SK-N-SH (cell line): ENCODE data around the gene PRICKLE3.

ENCODE experiments used
- CHD2 ChIP-seq: fragments of 150-350 bp; IDR thresholded peaks from 2 replicates; pipeline ENCODE4 v1.6.1; 2018; ENCODE audit warnings: low read length; ENCODE audit not compliant: partially characterized antibody
- ELF1 ChIP-seq: IDR thresholded peaks from 2 replicates; pipeline ENCODE4 v1.4.0; 2012
- EP300 ChIP-seq, 2 experiments: IDR thresholded peaks; 2 replicates each; pipeline versions ENCODE4 v1.4.0 to v1.6.1; 2012; ENCODE audit warnings: borderline replicate concordance in 1 of 2, low read depth in 1 of 2, low read length in 1 of 2
- EZH2phosphoT487 ChIP-seq: fragments of 200-600 bp; sonication (generic); IDR thresholded peaks from 2 replicates; pipeline ENCODE4 v1.6.1; 2017; ENCODE audit warnings: low read depth, mixed run types, mild to moderate bottlenecking, antibody characterized with exemption, moderate library complexity, borderline replicate concordance
- FOXM1 ChIP-seq: IDR thresholded peaks from 2 replicates; pipeline ENCODE4 v1.4.0; 2012; ENCODE audit warnings: low read depth, mild to moderate bottlenecking
- GABPA ChIP-seq: IDR thresholded peaks from 2 replicates; pipeline ENCODE4 v1.4.0; 2012; ENCODE audit warnings: low read depth, mild to moderate bottlenecking
- NFIC ChIP-seq: IDR thresholded peaks from 2 replicates; pipeline ENCODE4 v1.4.0; 2012; ENCODE audit warnings: borderline replicate concordance
- RXRA ChIP-seq: IDR thresholded peaks from 2 replicates; pipeline ENCODE4 v1.4.0; 2012; ENCODE audit warnings: low read depth, mild to moderate bottlenecking, borderline replicate concordance
- SIN3A ChIP-seq: IDR thresholded peaks from 2 replicates; pipeline ENCODE4 v1.6.1; 2012; ENCODE audit warnings: low read depth, mild to moderate bottlenecking, low read length, moderate library complexity, borderline replicate concordance
- TF ChIP-seq, protein P1 (sequence below): fragments of 200-600 bp; sonication (generic); IDR thresholded peaks from 2 replicates; pipeline ENCODE4 v1.6.1; 2017; ENCODE audit warnings: antibody characterized with exemption, mild to moderate bottlenecking, moderate library complexity
- TF ChIP-seq, protein P2 (sequence below): IDR thresholded peaks from 2 replicates; pipeline ENCODE4; 2012
- TF ChIP-seq, protein P3 (sequence below): IDR thresholded peaks from 2 replicates; pipeline ENCODE4 v1.4.0; 2012; ENCODE audit warnings: low read depth
- TF ChIP-seq, protein P4 (sequence below): fragments of 150-350 bp; IDR thresholded peaks from 2 replicates; pipeline ENCODE4 v1.6.1; 2017; ENCODE audit warnings: antibody characterized with exemption, low read length, low read depth, borderline replicate concordance
- TF ChIP-seq, protein P5 (sequence below): IDR thresholded peaks from 2 replicates; pipeline ENCODE4 v1.4.0; 2012; ENCODE audit warnings: low read depth, borderline replicate concordance

DNA sequence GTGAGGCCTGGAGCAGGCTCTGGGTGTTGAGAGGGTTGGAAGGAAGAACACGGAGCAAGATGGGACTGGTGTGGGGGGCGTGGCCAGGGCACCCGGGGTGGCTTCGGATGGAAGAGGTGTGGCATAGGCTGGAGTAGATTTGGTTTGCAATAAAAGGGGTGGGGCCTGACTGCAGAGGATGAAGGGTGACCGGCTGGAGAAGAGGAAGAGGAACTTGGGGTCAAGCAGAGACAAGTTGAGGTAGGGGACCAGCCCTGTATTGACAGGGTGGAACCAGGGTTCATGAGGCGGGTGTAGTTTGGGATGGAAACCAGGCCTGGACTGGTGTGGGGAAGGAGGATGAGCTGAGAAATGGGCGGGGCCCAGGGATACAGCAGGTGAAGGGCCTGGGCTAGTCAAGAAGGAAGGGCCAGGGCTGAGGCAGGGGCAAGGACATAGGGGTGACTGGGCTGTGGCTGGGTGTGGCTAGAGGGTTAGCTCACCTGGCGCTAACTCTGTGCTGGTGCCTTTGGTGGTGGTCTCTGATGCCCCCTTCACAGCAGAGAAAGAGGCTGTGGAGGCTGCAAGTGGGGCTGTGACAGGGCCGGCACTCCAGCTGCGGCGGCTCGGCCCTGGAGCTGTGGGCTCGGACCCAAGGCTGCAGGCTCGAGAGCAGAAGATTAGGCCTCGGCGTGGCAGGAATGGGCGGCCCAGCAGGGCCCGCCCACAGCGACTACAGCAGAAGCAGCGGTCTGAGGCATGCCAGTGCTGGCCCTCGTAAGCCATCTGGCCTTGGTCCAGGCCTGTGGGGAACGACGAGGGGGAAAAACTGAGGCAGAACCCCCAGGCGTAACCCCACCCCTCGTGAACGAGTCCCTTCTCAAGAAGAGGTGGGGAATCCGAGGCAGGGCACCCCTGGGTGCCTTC is 9.5 kb downstream of the PRICKLE3 start:
- TF ChIP-seq EZH2phosphoT487 (no peak), FOXM1 (no peak), SIN3A (no peak), ELF1 (no peak), EP300 (IDR thresholded peaks at IDR 0.05; ENCODE audit: borderline replicate concordance in 1 of 2, low read depth in 1 of 2, low read length in 1 of 2) (no peak), NFIC (no peak), CHD2 (no peak), GABPA (no peak), RXRA (no peak)
- TF ChIP-seq, protein P1, sequence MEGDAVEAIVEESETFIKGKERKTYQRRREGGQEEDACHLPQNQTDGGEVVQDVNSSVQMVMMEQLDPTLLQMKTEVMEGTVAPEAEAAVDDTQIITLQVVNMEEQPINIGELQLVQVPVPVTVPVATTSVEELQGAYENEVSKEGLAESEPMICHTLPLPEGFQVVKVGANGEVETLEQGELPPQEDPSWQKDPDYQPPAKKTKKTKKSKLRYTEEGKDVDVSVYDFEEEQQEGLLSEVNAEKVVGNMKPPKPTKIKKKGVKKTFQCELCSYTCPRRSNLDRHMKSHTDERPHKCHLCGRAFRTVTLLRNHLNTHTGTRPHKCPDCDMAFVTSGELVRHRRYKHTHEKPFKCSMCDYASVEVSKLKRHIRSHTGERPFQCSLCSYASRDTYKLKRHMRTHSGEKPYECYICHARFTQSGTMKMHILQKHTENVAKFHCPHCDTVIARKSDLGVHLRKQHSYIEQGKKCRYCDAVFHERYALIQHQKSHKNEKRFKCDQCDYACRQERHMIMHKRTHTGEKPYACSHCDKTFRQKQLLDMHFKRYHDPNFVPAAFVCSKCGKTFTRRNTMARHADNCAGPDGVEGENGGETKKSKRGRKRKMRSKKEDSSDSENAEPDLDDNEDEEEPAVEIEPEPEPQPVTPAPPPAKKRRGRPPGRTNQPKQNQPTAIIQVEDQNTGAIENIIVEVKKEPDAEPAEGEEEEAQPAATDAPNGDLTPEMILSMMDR, result no peak
- TF ChIP-seq, protein P2, sequence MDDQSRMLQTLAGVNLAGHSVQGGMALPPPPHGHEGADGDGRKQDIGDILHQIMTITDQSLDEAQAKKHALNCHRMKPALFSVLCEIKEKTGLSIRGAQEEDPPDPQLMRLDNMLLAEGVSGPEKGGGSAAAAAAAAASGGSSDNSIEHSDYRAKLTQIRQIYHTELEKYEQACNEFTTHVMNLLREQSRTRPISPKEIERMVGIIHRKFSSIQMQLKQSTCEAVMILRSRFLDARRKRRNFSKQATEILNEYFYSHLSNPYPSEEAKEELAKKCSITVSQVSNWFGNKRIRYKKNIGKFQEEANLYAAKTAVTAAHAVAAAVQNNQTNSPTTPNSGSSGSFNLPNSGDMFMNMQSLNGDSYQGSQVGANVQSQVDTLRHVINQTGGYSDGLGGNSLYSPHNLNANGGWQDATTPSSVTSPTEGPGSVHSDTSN, result no peak
- TF ChIP-seq, protein P3, sequence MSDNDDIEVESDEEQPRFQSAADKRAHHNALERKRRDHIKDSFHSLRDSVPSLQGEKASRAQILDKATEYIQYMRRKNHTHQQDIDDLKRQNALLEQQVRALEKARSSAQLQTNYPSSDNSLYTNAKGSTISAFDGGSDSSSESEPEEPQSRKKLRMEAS, result no peak
- TF ChIP-seq, protein P4, sequence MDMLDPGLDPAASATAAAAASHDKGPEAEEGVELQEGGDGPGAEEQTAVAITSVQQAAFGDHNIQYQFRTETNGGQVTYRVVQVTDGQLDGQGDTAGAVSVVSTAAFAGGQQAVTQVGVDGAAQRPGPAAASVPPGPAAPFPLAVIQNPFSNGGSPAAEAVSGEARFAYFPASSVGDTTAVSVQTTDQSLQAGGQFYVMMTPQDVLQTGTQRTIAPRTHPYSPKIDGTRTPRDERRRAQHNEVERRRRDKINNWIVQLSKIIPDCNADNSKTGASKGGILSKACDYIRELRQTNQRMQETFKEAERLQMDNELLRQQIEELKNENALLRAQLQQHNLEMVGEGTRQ, result no peak
- TF ChIP-seq, protein P5, sequence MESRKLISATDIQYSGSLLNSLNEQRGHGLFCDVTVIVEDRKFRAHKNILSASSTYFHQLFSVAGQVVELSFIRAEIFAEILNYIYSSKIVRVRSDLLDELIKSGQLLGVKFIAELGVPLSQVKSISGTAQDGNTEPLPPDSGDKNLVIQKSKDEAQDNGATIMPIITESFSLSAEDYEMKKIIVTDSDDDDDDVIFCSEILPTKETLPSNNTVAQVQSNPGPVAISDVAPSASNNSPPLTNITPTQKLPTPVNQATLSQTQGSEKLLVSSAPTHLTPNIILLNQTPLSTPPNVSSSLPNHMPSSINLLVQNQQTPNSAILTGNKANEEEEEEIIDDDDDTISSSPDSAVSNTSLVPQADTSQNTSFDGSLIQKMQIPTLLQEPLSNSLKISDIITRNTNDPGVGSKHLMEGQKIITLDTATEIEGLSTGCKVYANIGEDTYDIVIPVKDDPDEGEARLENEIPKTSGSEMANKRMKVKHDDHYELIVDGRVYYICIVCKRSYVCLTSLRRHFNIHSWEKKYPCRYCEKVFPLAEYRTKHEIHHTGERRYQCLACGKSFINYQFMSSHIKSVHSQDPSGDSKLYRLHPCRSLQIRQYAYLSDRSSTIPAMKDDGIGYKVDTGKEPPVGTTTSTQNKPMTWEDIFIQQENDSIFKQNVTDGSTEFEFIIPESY, result no peak
